ENCODE measurements around the gene VIPR1. TPM values are rescaled to one million over a fixed set of nuclear protein-coding genes. Genes with fewer than 3 reads are reported as not detected.

Gene VIPR1, protein sequence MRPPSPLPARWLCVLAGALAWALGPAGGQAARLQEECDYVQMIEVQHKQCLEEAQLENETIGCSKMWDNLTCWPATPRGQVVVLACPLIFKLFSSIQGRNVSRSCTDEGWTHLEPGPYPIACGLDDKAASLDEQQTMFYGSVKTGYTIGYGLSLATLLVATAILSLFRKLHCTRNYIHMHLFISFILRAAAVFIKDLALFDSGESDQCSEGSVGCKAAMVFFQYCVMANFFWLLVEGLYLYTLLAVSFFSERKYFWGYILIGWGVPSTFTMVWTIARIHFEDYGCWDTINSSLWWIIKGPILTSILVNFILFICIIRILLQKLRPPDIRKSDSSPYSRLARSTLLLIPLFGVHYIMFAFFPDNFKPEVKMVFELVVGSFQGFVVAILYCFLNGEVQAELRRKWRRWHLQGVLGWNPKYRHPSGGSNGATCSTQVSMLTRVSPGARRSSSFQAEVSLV
- not detected in 2 replicates for total RNA-seq (2014; rRNA removed; shearing (Covaris generic))
- polyA plus RNA-seq (2015; cell fraction: cytosol; rRNA removed): not detected in 2 replicates
- polyA plus RNA-seq (2015; cell fraction: nucleus; rRNA removed): not detected in 2 replicates

DNA sequence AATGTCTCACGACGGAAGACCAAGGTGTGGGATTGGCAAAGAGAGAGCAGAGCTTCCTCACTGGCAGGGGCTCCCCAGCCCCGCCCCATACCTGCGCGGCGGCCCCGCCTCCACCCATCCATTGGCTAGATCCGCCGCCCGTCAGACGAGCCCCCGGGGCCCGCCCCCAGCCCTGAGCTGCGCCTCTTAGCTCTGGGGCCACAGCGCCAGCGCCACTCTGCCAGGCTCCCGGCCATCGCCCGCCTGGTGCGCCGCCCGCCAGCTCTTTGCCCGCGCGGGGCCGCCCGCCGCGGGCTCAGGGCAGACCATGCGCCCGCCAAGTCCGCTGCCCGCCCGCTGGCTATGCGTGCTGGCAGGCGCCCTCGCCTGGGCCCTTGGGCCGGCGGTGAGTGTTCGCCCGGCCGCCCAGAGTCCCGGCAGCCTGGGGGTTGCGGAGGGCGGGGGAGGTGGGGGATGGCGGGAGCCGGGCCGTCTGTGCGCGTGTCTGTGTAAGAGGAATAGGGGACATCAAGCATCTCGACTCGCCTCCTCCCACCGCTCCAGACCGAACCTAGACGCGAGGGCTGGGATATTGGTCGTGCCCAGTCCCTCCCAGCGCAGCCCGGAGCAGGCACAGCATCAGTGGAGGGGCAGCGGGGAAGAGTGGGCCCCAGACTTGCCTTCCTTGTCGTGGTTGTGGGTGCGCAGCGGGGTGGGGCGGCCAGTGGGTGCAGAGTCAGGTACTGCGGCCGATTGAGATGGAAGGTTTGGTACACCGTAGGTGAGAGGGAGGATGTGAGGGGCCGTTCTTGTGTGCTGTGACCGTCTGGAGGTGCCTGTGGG is at the start of gene VIPR1:
TSS of gene VIPR1 (plus strand) at position 215 of the 822 bp plus-strand sequence. CDS start at position 308, 93 bp downstream.
- no peak for DNase-seq (ENCODE audit: low read depth)

DNA sequence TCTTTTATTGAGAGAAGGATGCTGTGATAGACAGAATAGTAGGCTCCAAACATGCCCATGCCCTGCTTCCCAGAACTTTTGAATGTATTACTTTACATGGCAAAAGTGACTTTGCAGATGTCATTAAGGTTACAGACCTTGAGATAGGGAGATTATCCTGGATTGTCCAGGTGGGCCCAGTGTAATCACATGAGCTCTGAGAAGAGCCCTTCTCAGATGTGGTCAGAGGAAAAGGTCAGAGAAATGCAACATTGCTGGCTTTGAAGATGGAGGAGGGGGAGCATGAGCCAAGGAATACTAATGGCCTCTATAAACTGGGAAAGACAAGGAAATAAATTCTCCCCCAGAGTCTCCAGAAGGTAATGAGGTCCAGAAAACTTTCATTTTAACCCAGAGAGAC is 46.2 kb upstream of the VIPR1 start:
- no peak for DNase-seq (ENCODE audit: low read depth)

DNA sequence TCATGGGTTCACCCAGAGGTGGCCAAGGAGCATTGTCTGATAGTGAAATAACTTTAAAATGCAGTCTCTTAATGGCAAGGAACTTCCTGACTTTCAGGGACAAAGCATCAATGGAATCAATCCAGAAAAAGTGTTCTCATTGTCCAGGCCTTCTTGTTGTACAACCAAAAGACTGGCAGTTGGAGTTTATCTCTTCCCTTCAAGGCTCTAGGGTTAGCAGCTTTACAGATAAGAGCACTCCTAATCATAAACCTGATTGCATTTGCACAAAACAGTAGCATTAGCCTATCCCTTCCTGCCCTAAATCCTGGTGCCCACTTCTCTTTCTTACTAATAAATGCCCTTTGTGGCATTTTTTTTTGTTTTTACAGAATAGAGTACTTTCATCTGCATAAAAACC is 43.3 kb upstream of the VIPR1 start:
- DNase-seq (ENCODE audit: low read depth): no peak

DNA sequence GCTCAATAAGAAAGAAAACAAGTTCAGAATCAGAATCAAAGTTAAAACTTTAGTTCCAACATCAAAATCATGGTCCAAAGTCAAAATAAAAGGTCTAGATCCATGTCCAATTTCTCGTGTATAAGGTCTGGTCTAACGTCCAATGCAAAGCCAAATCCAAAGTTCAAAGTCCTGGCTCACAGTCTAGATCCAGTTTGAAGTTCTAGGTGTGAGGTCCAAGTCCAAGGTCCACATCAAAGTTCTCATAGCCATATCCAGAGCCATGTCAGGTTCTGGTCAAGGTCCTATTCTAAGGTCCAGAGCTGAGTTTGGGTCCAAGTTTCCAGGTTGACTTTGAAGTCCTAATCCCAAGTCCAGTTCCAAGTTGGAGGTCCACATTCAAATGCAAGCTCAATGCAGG is 40.7 kb upstream of the VIPR1 start:
- no peak for DNase-seq (ENCODE audit: low read depth)

DNA sequence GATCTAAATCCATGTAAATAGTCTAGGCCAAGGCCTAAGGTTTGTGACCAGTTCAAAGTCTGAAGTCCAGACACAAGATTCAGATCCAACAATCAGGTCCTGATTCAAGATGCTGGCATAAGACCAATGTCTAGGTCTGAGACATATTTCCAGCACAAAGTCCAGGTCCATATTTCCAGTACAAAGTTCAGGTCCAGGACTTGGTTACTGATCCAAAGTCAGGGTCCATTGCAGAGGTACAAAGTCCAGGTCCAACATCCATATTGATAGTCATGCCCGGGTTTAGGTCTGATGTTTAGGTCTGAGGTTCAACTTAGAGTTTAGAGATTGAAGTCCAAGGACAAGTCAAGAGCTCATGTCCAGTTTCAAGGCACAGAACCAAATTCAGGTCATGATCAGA is 39.4 kb upstream of the VIPR1 start:
- no peak for DNase-seq (ENCODE audit: low read depth)

DNA sequence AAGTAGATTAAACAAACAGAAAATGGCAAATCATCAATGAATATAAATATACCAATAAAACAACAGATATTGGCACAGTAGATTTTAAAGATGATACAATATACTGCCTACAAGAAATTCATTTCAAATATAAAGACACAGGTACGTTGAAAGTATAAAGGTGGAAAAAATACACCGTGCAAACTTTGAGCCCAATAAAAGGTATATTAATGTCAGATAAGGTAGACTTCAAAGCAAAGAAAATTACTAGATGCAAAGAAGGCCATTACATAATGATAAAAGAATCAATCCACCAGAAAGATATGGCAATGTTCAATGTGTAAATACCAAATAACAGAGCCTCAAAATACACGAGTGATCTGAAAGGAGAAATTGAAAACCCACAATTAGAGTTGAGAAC is 34.3 kb upstream of the VIPR1 start:
- no peak for DNase-seq (ENCODE audit: low read depth)

DNA sequence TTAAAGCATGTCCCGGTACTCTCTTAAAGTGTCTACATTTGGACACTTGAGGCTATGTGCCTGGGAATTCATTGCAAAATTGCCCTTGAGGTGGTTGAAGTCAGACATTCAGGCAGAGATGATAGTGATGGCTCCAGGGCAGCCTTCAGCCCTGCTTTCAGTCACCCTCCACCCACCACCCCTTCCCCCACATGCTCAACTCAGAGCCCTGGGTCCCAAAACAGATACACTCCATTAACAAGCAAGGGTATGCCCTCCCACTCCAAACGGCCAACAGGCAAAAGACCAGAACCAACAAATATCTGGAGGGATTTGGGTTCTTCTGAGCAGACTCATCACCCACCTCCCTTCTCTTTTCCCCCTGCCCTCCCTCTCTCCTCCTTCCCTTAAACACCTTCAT is 29.9 kb upstream of the VIPR1 start:
- no peak for DNase-seq (ENCODE audit: low read depth)

DNA sequence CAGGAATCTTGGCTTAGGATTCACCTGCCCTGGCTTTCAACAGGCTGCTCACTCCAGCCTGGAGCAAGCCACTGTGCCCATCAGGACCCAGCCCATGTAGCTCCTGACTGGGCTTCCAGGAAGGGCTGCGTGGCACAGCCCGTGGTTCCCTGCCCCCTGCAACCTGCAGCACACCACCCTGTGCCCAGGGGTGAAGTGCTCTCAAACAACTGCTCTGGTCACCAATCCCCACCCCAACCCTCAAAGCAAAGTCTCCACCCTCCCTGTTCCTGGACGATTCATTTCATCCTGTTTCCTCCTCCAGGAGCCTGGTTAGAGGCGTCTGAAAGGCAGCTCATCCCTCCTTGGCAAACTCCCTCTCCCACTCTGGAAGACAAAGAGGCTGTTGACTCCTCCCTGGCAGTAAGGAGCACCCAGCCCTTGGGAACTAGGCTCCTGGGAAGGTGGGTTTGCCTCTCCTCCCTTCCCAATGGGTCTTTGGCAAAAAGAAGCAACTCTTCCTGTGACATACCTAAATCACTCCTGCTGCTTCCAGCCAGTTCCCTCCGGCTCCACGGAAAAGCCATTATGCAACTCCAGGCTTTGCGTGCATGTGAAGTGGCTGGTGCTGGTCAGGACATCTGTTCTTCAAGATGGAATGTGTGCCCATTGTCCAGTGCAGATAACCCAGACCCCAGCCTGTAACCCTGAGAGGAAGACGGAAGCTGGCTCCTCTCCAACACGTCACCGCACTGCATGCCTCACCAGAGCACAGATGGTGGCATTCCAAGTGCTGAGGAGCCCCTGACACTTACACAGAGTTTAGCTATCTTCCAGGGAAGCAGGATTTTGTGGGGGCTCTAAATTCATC is 29.1 kb upstream of the VIPR1 start:
- DNase-seq (ENCODE audit: low read depth): peak; percentile 69

DNA sequence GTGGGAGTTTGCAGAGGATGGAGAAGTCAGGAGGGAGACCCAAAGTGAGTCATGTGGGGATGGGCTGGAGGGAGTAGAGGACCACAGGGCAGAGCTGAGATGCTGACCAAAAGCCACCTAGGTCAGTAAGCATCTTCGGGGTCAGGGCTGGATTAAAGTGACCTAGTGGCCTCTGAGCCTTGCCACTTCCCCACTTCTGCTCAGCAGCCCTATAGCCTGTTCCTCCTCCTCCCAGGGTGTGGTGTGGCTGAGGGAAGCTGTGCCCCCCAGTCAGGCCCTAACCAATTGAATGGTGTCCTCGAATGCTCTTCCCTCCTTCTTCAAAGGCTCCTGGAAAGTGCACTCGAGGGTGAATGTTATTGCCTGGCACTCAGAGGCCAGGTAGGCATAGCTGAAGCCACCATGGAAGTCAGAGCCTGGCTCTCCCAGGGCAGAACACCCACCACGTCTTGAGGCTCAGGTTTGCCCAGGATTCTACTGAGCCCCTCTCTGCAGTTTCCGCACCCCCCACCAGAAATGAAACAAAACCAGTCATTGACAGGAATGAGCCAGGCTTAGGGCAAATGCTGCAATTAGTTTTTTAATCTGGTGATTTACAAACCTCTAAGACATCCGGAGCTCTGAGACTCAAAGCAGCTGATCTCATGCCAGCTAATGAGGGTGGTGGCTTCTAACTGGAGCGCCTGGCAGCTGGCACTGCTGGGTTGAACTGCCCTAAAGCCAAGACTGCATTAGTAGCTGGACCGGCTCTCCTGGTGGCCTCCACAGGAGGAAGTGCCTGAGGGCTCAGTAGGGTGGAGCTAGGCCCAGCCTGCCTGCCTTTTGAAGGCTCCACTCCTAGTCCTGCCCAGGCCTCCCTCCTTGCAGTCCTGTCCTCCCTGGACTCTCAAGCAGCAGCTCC is 26.0 kb upstream of the VIPR1 start:
- peak; percentile 34 for DNase-seq (ENCODE audit: low read depth)

DNA sequence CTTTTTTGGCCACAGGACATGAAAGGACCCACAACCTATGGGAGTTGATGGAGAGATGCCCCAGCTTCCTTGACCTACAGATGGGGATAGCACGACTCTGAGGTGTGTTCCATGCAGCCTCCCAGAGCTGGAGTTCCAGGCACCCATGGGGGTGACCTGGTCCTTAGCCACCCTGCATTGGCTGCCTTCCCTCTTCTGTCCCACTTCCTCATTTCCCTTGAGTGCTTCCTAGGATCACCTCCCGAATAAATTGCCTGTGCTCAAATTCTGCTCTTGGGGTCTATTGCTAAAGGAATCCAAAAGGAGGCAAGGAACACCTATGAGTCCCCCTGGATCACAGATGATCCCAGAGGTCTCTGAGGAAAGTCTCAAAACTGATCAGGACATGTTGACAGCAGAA is 24.7 kb upstream of the VIPR1 start:
- DNase-seq (ENCODE audit: low read depth): no peak

DNA sequence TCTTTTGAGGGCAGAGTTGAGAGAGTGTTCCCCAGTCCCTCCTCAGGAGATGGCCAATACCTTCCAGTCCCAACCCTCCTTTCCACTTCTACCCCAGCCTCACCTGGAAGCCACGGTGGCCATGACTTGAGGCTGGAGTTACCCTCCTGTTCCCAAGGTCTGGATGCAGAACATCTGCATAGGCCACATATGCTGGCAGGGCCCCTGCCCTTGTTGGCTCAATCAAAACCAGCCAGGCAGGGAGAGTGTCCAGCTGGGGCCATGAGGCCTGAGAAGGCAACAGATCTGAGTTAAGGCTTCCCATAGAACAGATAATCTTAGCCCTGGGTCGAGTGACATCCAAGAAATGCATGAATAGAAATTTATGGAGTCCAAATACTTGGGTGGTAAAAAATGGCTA is 23.6 kb upstream of the VIPR1 start:
- no peak for DNase-seq (ENCODE audit: low read depth)

DNA sequence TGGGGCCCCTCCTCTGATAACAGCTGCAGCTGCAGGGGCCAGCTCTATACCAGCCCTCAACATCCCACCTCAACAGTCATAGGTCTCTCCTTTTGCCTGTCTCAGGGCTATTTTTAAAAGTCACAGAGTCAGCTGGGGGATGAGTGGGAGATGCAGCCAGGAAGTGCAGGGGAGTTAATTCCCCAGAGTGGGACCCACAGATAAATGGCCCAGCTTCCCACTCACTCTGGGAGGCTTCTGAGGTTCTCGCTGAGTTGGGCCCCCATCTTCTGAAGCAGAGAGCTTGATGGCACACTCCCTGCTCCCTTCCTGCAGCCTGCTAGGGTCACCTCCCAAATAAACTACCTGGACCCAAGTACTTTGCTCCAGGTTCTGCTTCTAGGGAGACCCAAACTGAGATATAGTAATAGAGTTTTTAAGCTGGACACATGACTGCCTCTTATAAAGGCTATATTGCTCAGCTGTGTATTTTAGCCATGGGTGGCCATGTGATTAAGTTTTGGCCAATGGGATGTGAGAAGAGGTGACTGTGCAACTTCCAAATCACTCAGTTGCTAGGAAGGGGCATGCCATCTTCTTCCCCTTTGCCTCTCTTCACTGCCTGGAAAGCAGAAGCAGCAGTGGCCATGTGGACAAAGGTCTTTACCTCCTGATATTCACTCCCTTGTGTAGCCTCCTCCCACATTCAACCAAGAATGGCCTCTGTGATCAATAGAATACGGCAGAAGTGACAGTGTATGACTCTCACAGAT is 15.5 kb upstream of the VIPR1 start:
- no peak for DNase-seq (ENCODE audit: low read depth)

DNA sequence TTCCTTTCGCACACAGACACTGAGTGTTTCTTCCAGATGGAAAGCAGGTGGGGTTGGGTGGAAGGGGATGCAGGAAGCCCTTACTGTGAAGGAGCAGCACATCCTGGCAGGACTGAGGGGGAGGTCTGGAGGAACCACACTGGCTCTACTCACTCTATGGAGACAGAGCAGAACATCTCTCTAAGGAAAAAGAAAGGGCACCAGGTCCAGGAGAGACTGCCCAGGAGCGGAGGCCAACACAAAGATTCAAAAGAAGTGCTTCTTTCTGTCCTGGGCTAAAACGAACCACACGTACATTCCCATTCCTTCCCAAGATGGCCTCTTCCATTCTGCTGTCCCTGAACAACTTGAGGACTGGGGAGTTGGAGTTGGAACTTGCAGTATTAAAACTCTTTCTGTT is 13.8 kb upstream of the VIPR1 start:
- no peak for DNase-seq (ENCODE audit: low read depth)

DNA sequence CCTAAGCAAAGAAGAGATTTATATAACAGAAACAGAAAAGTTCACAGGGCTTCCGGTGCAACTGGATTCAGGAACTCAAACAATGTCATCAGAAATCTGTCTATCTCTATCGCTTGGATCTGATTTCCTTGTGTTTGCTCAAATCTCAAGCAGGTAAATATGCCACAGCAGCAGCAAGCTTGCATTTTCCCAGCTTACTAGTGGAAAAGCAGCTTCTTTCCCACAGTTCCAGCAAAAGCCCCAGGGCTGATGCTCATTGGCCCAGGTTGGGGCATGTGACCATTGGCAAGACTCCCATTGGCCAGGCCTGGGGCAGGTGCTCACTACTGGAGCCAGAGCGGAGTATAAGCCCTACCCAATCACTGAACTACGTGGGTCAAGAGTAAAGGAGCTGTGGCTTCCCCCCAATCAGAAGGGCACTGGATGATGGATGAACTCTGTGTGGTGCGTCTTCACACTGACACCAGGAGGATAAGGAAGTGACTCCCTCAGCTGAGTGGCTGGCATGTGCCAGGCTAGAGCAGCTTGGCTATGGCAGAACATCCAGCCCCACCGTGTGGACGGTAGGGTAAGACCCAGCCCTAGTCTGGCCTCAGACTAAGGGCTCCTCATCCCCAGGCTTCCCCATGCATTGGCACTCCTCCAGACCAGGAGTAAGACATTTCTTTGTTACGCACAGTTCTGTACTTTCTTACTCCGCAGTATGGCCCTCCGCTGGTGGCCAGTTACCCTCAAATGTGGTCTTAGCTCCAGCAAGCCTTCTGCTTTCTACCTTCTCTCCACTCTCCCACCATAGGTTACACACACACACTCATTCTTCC is 13.1 kb upstream of the VIPR1 start:
- no peak for DNase-seq (ENCODE audit: low read depth)

DNA sequence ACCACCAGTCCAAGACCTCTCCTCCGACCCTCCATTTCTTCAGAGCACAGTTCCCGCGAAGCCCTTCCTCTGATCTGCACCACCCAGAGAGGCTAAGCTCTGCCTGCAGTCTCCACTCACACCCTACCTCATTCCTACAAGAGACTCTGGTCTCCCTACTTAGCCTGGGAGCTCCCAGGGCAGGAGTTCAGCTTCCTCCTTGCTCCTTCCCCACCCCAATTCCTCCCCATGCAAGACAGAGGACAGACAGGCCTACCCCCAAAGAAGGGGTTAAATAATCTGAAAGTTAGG is 12.6 kb upstream of the VIPR1 start:
- DNase-seq (ENCODE audit: low read depth): no peak

DNA sequence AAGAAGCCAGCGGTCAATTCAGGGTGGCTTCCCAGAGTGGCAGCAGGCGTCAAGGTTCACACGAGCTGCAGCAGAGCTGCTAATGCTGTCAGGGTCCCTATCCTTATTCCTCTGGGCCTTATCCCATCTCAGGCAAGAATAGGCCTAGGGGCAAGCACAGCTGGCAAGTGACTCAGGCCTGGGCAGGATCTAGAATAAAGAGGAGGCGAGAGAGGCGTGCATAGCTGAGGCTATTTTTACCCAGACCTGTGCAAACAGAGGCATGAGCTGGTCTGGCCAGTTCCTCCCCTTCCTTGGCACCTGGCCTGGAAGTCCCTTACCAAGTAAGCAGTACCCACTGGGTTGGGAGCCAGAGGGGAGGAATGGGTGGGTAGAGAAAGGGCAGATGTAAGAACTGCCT is 12.2 kb upstream of the VIPR1 start:
- DNase-seq (ENCODE audit: low read depth): peak; percentile 88

DNA sequence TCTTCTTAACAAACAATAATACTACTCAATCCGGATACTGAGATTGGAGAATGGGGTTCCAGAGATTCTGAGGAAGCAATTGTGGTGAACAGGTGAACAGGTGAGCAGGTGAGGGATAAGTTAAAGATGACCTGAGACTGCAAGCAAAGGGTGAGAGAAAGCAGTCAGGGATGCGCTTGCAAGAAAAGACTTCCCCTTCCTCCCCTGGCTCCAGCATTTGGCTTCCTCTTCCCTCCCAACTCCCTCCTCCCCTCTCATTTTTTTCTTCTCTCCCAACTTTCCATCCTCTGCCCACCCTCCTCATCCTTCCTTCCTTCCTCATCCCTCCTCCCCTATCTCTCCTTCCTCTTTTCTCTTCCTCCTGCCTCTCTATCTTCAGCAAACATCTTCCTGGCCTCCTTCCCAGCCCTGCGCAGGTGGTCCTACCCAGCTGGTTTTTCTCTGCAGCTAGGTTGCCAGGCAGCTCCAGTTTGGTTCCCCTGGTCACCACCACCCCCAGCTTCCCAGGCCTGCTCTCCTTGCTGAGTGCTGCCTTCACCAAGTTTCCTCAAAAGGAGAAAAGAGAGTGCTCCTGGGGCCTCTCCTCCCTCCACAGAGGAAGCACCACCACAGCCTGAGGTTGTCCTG is 10.4 kb upstream of the VIPR1 start:
- no peak for DNase-seq (ENCODE audit: low read depth)

DNA sequence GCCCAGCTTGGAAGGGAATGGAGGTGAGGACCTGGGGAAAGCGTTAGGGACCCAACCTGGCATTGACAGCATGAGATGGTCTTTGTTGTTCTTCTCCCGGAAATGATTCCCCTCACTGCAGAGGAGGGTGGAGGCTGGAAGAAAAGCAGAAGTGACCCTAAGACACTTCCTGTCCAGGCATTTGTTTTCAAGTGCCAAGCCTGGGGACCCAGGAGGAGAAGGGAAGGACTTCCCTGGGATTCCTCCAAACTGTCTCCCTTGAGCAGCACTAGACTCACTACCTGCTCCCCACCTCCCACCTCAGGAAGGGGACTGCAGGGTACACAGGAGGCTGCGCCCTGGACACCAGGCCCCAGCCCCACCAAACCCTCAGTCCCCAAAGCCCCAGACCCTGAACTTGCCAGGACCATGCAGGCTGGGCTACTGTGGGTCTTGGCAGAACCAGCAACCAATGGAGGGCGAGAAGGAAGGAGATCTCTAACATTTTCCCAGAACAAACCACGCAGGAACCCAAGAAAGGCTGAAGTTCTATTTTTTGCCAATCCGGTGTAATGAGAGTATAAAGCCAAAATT is 9.8 kb upstream of the VIPR1 start:
- DNase-seq (ENCODE audit: low read depth): no peak

All from HT1080 (cell line).